Adrenal gland (tissue), 5 donors: ENCODE data around the gene RRN3.
"Not testable (repeated sequence)": the region's sequence is repeated elsewhere in the genome, so short reads cannot be mapped to it uniquely, and the experiment has no call there.

Experiments used
- CTCF ChIP-seq, 6 experiments: fragments of 450-650 bp in 4 of 6; fragments of 200-600 bp in 2 of 6; sonication (generic) in 1 of 6; IDR thresholded peaks; 1 replicate in 5 of 6; 2 replicates in 1 of 6; pipeline versions ENCODE4 v1.5.1 to v1.8.0; 2016 to 2021; ENCODE audit warnings: antibody characterized with exemption in 6 of 6, mild to moderate bottlenecking in 2 of 6, moderate library complexity in 1 of 6
- POLR2A ChIP-seq, 2 donors: fragments of 450-650 bp; IDR thresholded peaks; one replicate each; pipeline ENCODE4 v1.6.1; 2017; ENCODE audit warnings: antibody characterized with exemption in 2 of 2, mild to moderate bottlenecking in 2 of 2, moderate library complexity in 1 of 2
- donor health status: DM: no; HTN: no; CAD: no.

DNA sequence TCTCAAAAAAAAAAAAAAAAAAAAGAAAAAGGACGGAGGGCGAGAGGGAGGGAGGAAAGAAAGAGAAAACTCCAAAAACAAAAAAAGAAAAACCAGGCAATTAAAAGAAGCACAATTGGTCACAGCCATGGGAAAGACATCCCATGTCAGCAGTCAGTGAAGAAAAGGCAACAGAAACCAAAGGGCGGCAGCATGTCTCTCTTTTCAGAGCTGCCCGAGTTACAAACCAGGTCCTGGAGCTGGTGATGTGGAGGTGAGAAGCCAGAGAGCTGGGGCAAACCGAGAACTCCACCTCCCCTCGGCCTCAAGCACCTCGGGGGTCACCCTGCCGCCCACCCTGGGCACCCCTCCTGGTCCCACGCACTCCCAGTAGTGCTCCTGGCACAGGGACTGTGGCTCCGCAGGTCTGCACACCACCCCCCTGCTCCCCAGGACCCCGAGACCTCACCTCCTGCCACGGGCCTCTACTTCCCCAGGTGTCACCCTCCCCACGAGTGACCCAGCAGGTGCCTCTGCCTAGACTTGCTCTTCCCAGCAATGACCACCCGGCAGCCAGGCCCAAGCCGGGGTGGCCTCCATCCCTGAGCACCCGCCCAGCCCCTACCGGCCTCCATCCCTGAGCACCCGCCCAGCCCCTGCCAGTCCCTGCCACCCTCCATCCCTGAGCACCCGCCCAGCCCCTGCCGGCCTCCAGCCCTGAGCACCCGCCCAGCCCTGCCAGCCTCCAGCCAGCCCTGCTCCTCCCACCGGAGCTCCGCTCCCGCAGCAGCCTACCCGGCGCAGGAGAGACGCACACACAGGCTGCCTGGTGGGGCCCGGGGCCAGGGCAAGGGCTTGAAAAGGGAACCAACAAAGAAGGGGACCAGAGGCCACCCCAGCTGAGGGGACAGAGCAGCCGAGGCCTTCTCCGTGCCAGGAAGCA is 46.6 kb upstream of the RRN3 start:
- not testable (repeated sequence) for TF ChIP-seq CTCF, POLR2A (IDR thresholded peaks at IDR 0.05)
